H1 (cell line): Measurements from ENCODE around the gene GAB2.

Experiments used
- GABPA ChIP-seq: IDR thresholded peaks from 2 replicates; pipeline ENCODE4 v1.6.1; 2011; ENCODE audit warnings: mild to moderate bottlenecking, low read length, moderate library complexity, borderline replicate concordance; ENCODE audit not compliant: insufficient read depth
- GTF2F1 ChIP-seq: IDR thresholded peaks from 2 replicates; pipeline ENCODE4 v1.6.1; 2012; ENCODE audit warnings: low read depth, low read length, improper control_type of control experiment, borderline replicate concordance
- KDM1A ChIP-seq: fragments of 200-600, 300-600 bp; sonication (generic); IDR thresholded peaks from 2 replicates; pipeline ENCODE4 v1.7.1; 2016; ENCODE audit warnings: mild to moderate bottlenecking, low read length, borderline replicate concordance
- MAX ChIP-seq: IDR thresholded peaks from 2 replicates; pipeline ENCODE4 v1.6.1; 2012; ENCODE audit warnings: inconsistent platforms
- POLR2AphosphoS5 ChIP-seq: IDR thresholded peaks from 2 replicates; pipeline ENCODE4 v1.6.1; 2011; ENCODE audit warnings: low read depth, low read length
- POU5F1 ChIP-seq: IDR thresholded peaks from 2 replicates; pipeline ENCODE4 v1.6.1; 2011; ENCODE audit warnings: low read depth, mild to moderate bottlenecking, low read length, moderate library complexity
- RBBP5 ChIP-seq: IDR thresholded peaks from 2 replicates; pipeline ENCODE4 v1.7.1; 2012; ENCODE audit warnings: low read depth, mild to moderate bottlenecking, inconsistent platforms, low read length, moderate library complexity, borderline replicate concordance
- SAP30 ChIP-seq: fragments of 300-600 bp; sonication (generic); IDR thresholded peaks from 2 replicates; pipeline ENCODE4 v1.7.1; 2012; ENCODE audit warnings: low read length, moderate library complexity, mild to moderate bottlenecking, inconsistent platforms; ENCODE audit not compliant: insufficient read depth, insufficient replicate concordance
- TBP ChIP-seq: IDR thresholded peaks from 2 replicates; pipeline ENCODE4 v1.6.1; 2011; ENCODE audit warnings: low read depth, low read length, improper control_type of control experiment
- TF ChIP-seq, protein P1 (sequence below), 3 experiments: IDR thresholded peaks; 1 replicate in 2 of 3; 2 replicates in 1 of 3; pipeline versions ENCODE4 v1.5.1 to v1.6.1; 2011; ENCODE audit warnings: low read length in 3 of 3, mild to moderate bottlenecking in 3 of 3, inconsistent platforms in 2 of 3, low read depth in 1 of 3, moderate library complexity in 1 of 3; ENCODE audit not compliant: insufficient read depth in 1 of 3; ENCODE audit errors: control extremely low read depth in 1 of 3
- TF ChIP-seq, protein P2 (sequence below): IDR thresholded peaks from 2 replicates; pipeline ENCODE4 v1.6.1; 2011; ENCODE audit warnings: low read length, improper control_type of control experiment

GRCh38 chr11:78192911-78193351 lies 224.7 kb downstream of the GAB2 start:
- TF ChIP-seq, protein P1, sequence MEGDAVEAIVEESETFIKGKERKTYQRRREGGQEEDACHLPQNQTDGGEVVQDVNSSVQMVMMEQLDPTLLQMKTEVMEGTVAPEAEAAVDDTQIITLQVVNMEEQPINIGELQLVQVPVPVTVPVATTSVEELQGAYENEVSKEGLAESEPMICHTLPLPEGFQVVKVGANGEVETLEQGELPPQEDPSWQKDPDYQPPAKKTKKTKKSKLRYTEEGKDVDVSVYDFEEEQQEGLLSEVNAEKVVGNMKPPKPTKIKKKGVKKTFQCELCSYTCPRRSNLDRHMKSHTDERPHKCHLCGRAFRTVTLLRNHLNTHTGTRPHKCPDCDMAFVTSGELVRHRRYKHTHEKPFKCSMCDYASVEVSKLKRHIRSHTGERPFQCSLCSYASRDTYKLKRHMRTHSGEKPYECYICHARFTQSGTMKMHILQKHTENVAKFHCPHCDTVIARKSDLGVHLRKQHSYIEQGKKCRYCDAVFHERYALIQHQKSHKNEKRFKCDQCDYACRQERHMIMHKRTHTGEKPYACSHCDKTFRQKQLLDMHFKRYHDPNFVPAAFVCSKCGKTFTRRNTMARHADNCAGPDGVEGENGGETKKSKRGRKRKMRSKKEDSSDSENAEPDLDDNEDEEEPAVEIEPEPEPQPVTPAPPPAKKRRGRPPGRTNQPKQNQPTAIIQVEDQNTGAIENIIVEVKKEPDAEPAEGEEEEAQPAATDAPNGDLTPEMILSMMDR (IDR thresholded peaks at IDR 0.05; ENCODE audit: control extremely low read depth in 1 of 3, insufficient read depth in 1 of 3, low read depth in 1 of 3, low read length in 3 of 3): no peak
- TF ChIP-seq GTF2F1: no peak
- no peak for TF ChIP-seq TBP
- no peak for TF ChIP-seq GABPA
- no peak for TF ChIP-seq KDM1A
- TF ChIP-seq POU5F1: no peak
- TF ChIP-seq, protein P2, sequence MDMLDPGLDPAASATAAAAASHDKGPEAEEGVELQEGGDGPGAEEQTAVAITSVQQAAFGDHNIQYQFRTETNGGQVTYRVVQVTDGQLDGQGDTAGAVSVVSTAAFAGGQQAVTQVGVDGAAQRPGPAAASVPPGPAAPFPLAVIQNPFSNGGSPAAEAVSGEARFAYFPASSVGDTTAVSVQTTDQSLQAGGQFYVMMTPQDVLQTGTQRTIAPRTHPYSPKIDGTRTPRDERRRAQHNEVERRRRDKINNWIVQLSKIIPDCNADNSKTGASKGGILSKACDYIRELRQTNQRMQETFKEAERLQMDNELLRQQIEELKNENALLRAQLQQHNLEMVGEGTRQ: no peak
- no peak for TF ChIP-seq POLR2AphosphoS5
- TF ChIP-seq SAP30: no peak
- TF ChIP-seq MAX: no peak
- TF ChIP-seq RBBP5: no peak
